Measurements from ENCODE around the gene PELO.
"Not testable (repeated sequence)": the region's sequence is repeated elsewhere in the genome, so short reads cannot be mapped to it uniquely, and the experiment has no call there.

PELO gene

GRCh38 chr5:52800394-52801213 lies 12.9 kb downstream of the PELO start:
- DNase-seq (ENCODE audit: low read depth), result peak; percentile 90

DNA sequence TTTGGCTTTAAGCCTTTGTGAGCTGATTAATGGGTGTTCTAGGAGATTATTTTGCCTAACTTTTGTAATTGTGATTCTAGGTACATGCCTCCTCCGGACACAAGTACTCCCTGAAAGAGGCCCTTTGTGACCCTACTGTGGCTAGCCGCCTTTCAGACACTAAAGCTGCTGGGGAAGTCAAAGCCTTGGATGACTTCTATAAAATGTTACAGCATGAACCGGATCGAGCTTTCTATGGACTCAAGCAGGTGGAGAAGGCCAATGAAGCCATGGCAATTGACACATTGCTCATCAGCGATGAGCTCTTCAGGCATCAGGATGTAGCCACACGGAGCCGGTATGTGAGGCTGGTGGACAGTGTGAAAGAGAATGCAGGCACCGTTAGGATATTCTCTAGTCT lies 13.6 kb downstream of the PELO start:
- peak; percentile 64 for DNase-seq (ENCODE audit: low read depth)

DNA sequence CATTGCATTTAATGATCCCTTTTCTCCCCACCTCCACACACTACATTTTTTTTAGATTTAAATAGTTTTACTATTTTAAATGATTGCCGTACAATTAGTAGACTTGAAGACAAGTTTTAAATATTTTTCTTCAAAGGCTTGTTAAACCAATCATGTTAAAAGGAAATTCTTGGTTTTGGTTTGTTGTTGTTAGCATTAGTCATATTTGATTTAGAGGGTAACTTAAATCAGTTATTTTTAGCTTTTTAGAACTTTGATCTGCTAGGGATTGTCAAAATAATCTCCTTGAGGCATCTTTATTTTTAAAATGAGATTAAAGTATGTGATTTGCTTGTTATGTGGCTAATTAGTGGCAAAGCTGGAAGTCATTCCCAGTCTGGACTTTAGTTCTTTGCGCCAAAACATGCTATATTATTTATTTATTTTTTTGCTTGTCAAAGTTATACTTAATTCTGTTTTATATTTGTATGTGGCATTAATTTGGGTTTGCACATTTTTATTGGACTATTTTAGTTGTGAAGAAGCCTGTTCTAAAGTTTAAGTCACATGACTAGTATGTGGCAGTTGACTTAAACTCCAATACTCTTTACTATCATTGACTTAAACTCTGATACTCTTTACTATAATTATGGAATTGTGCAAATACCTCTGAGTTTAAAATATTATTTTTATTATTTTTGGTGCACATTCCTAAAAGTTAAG lies 14.7 kb downstream of the PELO start:
- DNase-seq (ENCODE audit: low read depth), result peak; percentile 44

DNA sequence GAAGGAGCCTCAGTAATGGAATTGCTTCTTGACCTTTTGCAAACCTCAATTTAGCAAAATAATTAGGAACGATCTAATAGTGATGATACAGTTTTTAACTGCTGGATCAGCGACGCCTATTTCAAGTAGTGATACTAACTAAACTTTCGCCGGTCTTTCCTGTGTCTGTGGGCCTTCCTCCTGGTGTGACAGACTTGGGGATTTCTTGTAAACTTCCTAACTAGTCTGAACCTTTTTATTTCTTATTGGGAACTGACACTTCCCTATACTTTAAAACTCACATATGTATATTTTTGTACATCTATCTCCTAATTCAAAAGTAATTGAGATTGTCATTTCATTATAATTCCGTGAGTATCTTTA lies 15.2 kb downstream of the PELO start:
- no peak for DNase-seq (ENCODE audit: low read depth)

DNA sequence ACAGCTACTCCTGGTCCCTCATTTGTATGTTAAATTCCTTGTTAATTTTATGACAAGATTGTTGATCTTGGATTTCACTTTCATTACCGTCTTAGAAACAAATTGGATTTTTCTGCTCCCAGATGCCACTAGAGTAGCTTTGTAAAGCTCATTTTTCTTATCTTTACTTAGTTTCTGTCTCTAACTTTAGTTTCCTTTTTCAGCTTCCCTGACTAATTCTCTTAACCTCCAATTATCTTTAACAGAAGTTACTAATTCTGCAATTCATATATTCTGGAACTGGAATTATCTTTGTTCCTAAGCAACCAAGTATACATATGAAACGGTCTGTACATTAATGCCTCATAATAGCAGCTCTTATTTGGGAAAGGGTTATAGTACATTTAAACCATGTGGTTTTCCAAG lies 16.7 kb downstream of the PELO start:
- DNase-seq (ENCODE audit: low read depth), result no peak

DNA sequence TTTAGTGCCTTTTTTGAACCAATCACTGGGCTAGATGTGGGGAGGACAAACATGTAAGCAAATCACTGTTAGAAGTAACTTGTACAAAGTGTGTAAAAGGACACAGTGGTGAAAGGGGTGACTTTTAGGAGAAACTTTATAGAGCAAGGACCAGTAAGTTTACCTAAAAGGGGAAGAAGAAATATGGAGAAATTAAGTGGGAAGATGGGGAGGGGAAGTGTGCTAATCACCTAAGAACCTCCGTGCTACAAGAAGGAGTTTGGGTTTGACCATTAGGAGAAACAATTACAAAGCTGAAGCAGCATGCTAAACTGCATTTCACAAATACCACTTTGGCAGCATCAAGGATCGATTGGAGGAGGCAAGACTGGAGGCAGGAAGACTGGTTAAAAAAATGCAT lies 17.3 kb downstream of the PELO start:
- DNase-seq (ENCODE audit: low read depth), result no peak

DNA sequence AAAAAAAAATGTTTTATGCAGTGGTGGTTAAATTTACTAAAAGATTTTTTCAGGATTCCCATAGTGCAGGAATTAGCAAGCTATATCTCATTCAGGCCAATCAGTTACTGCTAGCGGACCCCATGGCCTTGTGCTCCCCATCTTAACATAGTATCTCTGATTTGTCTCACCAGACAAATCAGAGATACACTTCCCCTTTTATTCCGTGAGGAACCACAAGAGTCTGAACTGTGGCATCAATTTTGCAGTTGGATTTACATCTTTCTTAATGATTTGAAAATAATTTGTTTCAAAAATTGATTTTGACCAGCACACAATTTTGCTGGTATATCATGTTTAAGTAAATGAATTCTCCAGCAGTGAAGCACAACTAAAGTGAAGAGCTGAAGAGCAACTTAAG lies 17.9 kb downstream of the PELO start:
- no peak for DNase-seq (ENCODE audit: low read depth)

DNA sequence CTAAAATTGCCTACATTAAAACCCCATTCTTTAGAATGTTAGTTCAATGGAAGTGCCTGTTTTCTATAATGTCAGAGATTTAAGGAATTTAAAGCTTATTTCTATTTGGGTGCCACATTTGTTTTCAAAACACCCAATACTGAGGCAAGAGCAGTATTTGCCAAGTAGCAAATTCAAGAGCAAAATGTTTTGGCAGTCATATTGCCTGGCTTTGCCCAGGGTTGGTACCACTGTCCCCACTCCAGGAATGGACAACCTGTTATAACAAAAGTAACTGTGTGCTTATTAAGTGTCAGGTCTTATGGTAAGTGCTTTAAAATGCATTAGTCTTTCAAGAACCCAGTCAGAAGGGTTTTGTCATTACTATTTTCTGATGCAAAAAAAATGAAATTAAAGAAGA lies 19.3 kb downstream of the PELO start:
- DNase-seq (ENCODE audit: low read depth), result no peak

- DNase-seq (ENCODE audit: low read depth), result peak; percentile 37
These were observed 20.0 kb downstream of the PELO start for GRCh38 chr5:52807723-52808122.

DNA sequence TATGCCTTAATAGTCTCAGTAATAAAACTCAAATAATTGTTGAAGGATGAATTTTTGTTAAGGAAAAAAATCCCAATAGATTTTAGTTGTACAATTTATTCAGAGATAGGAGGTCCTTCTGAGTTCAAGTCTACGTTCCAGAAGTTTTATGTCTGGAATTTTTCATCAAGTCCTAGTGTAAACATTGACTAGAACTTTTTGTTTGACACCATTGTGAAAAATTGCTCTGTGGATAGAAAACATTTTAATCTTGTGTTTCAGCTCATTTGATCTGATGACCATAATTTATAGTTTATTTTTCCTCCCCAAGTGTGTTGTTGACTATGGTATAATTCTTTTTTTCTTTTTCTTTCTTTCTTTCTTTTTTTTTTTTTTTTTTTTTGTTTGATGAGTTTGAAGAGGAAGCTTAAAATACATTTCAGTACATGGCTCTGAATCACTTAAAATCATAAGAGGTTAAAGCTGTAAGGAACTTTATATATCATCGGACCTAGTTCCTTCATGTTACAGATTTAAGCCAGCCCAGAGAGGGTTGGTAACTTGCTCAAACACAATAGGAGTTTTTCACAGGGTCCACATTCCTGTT lies 20.7 kb downstream of the PELO start:
- DNase-seq (ENCODE audit: low read depth), result no peak

GRCh38 chr5:52809884-52810283 lies 22.2 kb downstream of the PELO start:
- DNase-seq (ENCODE audit: low read depth), result peak; percentile 77

- DNase-seq (ENCODE audit: low read depth), result no peak
These were observed 22.7 kb downstream of the PELO start for GRCh38 chr5:52810426-52810825.

- peak; percentile 80 for DNase-seq (ENCODE audit: low read depth)
These were observed 23.5 kb downstream of the PELO start for GRCh38 chr5:52811067-52811749.

GRCh38 chr5:52814352-52815148 lies 26.8 kb downstream of the PELO start:
- no peak for DNase-seq (ENCODE audit: low read depth)

DNA sequence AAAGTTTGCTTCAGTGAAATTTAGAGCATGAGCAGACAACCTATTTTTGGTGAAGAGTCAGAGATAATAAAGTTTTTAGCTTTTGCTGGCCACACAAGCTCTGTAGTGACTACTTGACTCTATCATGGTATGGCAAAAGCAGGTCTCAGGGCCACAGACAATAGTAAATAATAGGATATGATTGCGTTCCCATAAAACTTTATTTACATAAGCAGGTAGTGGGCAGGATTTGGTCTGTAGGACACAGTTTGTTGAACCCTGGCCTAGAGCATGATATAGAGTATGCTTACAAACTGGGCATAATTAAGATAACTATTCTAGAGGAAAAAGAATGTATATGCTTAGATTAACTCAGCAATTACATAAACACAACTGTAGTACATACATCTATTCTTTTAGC lies 30.1 kb downstream of the PELO start:
- no peak for DNase-seq (ENCODE audit: low read depth)

DNA sequence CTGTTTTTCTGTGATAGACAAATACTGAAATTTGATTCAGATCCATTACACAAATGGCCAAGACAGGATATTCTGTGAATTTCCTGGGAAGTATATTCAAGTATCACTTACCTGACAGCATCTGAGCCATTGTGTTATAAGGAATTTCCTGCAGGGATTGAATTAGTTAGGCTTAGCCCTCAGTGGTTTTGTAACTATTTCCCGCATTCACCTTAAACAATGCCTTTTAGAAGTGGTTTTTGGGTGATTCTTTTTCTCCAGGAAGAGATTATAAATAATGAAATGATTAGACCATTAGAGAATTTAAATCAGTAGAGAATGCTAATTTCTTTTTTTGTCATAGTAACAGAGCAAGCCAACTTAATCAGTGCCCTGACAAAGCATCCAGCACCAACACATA lies 30.6 kb downstream of the PELO start:
- DNase-seq (ENCODE audit: low read depth), result no peak

GRCh38 chr5:52818807-52819206 lies 31.1 kb downstream of the PELO start:
- DNase-seq (ENCODE audit: low read depth), result not testable (repeated sequence)

DNA sequence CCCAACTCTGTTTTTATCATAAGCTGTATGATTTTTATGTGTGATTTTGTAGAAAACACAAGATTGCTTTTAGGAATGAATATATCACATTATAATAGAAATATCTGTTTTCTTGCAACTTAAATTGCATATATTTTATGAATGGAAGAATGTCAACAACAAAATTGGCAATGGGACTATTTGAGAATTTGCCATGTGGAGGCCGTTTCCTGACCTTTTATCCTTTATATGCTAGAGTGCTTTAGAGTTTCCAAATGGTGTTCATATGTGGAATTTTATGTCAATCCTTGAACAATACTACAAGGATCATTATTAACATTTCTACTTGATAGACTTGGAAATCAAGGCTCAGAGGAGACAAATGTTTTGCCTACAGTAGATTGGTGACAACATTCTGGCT lies 34.2 kb downstream of the PELO start:
- DNase-seq (ENCODE audit: low read depth), result no peak

DNA sequence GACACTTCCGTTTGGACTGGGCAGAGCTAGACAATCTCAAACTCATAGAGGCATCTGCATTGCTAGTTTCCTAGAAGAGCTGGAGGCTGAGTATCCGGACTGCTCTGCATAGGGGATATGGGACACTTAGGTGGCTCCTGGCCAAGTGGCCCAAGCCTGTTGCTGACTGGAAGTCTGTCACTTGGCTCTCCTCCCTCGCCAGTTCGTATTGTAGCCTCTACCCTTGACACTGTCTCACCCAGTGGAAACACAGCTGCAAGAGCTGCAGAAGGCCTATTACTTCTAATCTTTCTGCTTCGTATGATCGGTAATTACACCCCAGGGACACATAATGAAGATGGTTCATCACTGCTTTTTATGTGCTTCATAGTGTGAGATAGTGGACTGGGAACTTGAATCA lies 34.7 kb downstream of the PELO start:
- no peak for DNase-seq (ENCODE audit: low read depth)

- DNase-seq (ENCODE audit: low read depth), result no peak
These were observed 37.1 kb downstream of the PELO start for GRCh38 chr5:52824827-52825226.

DNA sequence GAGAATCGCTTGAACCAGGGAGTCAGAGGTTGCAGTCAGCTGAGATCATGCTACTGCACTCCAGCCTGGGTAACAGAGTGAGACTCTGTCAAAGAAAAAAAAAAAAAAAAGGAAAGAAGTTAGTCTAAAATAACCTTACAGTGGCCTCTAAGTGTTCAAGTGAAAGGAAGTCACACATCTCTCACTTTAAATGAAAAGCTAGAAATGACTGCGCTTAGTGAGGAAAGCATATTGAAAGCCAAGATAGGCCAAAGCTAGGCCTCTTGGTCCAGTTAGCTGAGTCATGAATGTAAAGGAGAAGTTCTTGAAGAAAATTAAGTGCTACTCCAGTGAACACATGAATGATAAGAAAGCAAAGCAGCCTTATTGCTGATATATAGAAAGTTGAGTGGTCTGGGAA lies 38.1 kb downstream of the PELO start:
- no peak for DNase-seq (ENCODE audit: low read depth)

DNA sequence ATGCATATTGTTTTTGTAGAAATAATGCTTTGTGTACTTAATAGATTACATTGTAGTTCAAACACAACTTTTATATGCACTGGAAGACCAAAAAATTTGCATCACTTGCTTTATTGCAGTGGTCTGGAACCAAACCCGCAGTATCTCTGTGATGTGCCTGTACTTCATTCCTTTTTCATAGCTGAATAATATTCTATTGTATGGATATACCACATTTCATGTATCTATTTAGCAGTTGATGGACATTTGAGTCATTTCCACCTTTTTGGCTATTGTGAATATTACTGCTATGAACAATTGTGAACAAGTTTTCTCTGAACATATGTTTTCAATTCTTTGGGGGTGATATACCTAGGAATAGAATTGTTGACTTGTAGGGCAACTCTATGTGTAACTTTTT lies 40.1 kb downstream of the PELO start:
- no peak for DNase-seq (ENCODE audit: low read depth)
